DOHH2 (cell line): ENCODE data around the gene PAPLN.

Experiments used
- EZH2phosphoT487 ChIP-seq: fragments of 200-600 bp; sonication (generic); IDR thresholded peaks from 2 replicates; pipeline ENCODE4 v1.6.1; 2017; ENCODE audit warnings: borderline replicate concordance, mild to moderate bottlenecking, antibody characterized with exemption, low read length, moderate library complexity, mixed read lengths
- TF ChIP-seq, protein P1 (sequence below): fragments of 200-600 bp; sonication (generic); IDR thresholded peaks from one replicate; pipeline ENCODE4 v1.5.1; 2014; ENCODE audit warnings: antibody characterized with exemption, mild to moderate bottlenecking, low read depth, low read length; ENCODE audit not compliant: poor library complexity, severe bottlenecking

DNA sequence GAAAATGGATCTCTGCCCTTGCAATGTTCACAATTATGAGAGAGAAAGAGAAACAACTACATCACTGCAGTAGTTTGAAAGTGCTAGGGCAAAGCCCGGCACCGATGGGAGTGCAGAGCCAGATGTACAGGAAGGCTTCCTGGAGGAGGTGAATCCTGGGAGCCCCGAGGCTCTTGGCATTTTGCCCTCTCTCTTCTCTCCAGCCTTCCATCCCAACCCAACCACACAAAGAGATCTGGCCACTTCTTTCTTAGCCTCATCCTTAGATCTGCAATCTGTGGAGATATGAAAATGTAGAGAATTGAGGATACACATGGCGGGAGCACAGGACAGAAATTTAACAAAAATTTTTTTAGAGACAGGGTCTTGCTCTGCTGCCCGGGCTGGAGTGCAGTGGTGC is 3.3 kb upstream of the PAPLN start:
- TF ChIP-seq, protein P1, sequence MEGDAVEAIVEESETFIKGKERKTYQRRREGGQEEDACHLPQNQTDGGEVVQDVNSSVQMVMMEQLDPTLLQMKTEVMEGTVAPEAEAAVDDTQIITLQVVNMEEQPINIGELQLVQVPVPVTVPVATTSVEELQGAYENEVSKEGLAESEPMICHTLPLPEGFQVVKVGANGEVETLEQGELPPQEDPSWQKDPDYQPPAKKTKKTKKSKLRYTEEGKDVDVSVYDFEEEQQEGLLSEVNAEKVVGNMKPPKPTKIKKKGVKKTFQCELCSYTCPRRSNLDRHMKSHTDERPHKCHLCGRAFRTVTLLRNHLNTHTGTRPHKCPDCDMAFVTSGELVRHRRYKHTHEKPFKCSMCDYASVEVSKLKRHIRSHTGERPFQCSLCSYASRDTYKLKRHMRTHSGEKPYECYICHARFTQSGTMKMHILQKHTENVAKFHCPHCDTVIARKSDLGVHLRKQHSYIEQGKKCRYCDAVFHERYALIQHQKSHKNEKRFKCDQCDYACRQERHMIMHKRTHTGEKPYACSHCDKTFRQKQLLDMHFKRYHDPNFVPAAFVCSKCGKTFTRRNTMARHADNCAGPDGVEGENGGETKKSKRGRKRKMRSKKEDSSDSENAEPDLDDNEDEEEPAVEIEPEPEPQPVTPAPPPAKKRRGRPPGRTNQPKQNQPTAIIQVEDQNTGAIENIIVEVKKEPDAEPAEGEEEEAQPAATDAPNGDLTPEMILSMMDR, result no peak
- no peak for TF ChIP-seq EZH2phosphoT487
